K562 (cell line): ENCODE data around the gene NEDD4L. TPM values are rescaled to one million over a fixed set of nuclear protein-coding genes. Genes with fewer than 3 reads are reported as not detected.

ENCODE experiments used
- ERF ChIP-seq: fragments of 450-650 bp; formaldehyde crosslinking; IDR thresholded peaks from 2 replicates; pipeline ENCODE4 v1.4.0; 2020; ENCODE audit warnings: mild to moderate bottlenecking, mixed read lengths
- KAT7 ChIP-seq: sonication (generic); formaldehyde crosslinking; IDR thresholded peaks from 2 replicates; pipeline ENCODE4 v1.8.0; 2022; ENCODE audit warnings: missing genetic modification reagents, mild to moderate bottlenecking, borderline replicate concordance
- MXI1 ChIP-seq: IDR thresholded peaks from 2 replicates; pipeline ENCODE4 v1.6.1; 2011; ENCODE audit warnings: low read depth, mild to moderate bottlenecking, improper control_type of control experiment, low read length
- MYC ChIP-seq, 2 experiments: fragments of 250-450 bp in 1 of 2; sonication (Bioruptor Pico) in 1 of 2; IDR thresholded peaks; 2 replicates each; pipeline versions ENCODE4 v1.5.1 to v1.6.1; 2012 to 2021; ENCODE audit warnings: low read depth in 2 of 2, borderline replicate concordance in 1 of 2, improper control_type of control experiment in 1 of 2, low read length in 1 of 2, mild to moderate bottlenecking in 1 of 2, moderate library complexity in 1 of 2
- NCOA6 ChIP-seq: fragments of 450-650 bp; IDR thresholded peaks from 2 replicates; pipeline ENCODE4 v1.6.1; 2017; ENCODE audit warnings: mild to moderate bottlenecking
- PKNOX1 ChIP-seq: fragments of 450-650 bp; IDR thresholded peaks from 2 replicates; pipeline ENCODE4 v1.6.1; 2016
- RAD51 ChIP-seq: fragments of 450-650 bp; IDR thresholded peaks from 2 replicates; pipeline ENCODE4 v1.7.1; 2016; ENCODE audit warnings: low read depth, mild to moderate bottlenecking, borderline replicate concordance
- RBM39 ChIP-seq: fragments of 200-400 bp; formaldehyde crosslinking; optimal IDR thresholded peaks from 2 replicates; pipeline ENCODE3; 2018; ENCODE audit warnings: low read depth, low read length
- RERE ChIP-seq: sonication (generic); formaldehyde crosslinking; IDR thresholded peaks from 2 replicates; pipeline ENCODE4 v1.8.0; 2023; ENCODE audit warnings: missing genetic modification reagents, mild to moderate bottlenecking, borderline replicate concordance
- SOX6 ChIP-seq: fragments of 450-650 bp; IDR thresholded peaks from 2 replicates; pipeline ENCODE4 v1.6.1; 2014; ENCODE audit warnings: mild to moderate bottlenecking
- TAF9B ChIP-seq: fragments of 450-650 bp; IDR thresholded peaks from 2 replicates; pipeline ENCODE4 v1.6.1; 2018; ENCODE audit warnings: mild to moderate bottlenecking; ENCODE audit not compliant: partially characterized antibody
- ZBTB26 ChIP-seq: fragments of 450-650 bp; formaldehyde crosslinking; IDR thresholded peaks from 2 replicates; pipeline ENCODE4 v1.4.0; 2022; ENCODE audit warnings: missing genetic modification characterization
- ZBTB33 ChIP-seq: sonication (generic); formaldehyde crosslinking; IDR thresholded peaks from 2 replicates; pipeline ENCODE4 v1.8.1; 2023; ENCODE audit warnings: mild to moderate bottlenecking, missing genetic modification reagents
- ZNF511 ChIP-seq: sonication (generic); formaldehyde crosslinking; IDR thresholded peaks from 2 replicates; pipeline ENCODE4 v1.8.0; 2022; ENCODE audit warnings: mild to moderate bottlenecking, missing genetic modification reagents
- polyA plus RNA-seq, 8 experiments: library from polyadenylated mRNA; depleted of rRNA in 4 of 8; stranded (reverse) in 5 of 8; unstranded in 3 of 8; fragments of >200 nt; fragmentation: Nextera tagmentation in 2 of 8; fragmentation: Illumina TruSeq in 1 of 8; extraction: Ambion mirVana in 2 of 8; extraction: Trizol in 1 of 8; gene quantifications; 2 replicates each; pipeline versions ENCODE4 v1.2.1 to v1.2.3, GENCODE V29; 2011 to 2014; ENCODE audit warnings: inconsistent platforms in 1 of 8, missing spikeins in 1 of 8
- total RNA-seq, 7 experiments: library from RNA; depleted of rRNA in 6 of 7; stranded (reverse); fragments of >200 nt in 6 of 7; fragmentation: Illumina TruSeq in 2 of 7; extraction: Trizol in 2 of 7; gene quantifications; 2 replicates each; pipeline versions ENCODE4 v1.2.1 to v1.2.3, GENCODE V29; 2011 to 2021; ENCODE audit warnings: low replicate concordance in 1 of 7

Gene NEDD4L
- total and polyA plus RNA-seq, 9 of the 15 experiments (the other 6 are each of a cell fraction or from before 2014, with no cell fraction given): 8.1 to 33.4 (median 19.9) TPM

- TF ChIP-seq RERE (CRISPR knock-in tag): no peak
- TF ChIP-seq RBM39: no peak
- TF ChIP-seq KAT7: no peak
- peak; percentile 26; the same call in 1 of the 2 replicates for TF ChIP-seq MYC (IDR thresholded peaks at IDR 0.05; ENCODE audit: low read depth, low read length)
- TF ChIP-seq MYC (CRISPR knock-in tag; IDR thresholded peaks at IDR 0.05; ENCODE audit: borderline replicate concordance, low read depth): no peak
- no peak for TF ChIP-seq ERF (CRISPR knock-in tag)
- no peak for TF ChIP-seq ZNF511 (CRISPR knock-in tag)
- no peak for TF ChIP-seq ZBTB33 (CRISPR knock-in tag)
- no peak for TF ChIP-seq NCOA6
- no peak for TF ChIP-seq PKNOX1
- no peak for TF ChIP-seq ZBTB26 (CRISPR knock-in tag)
- TF ChIP-seq RAD51: no peak
- peak; percentile 76 for TF ChIP-seq SOX6
- TF ChIP-seq MXI1: no peak
- peak; percentile 17 for TF ChIP-seq TAF9B
Observed at GRCh38 chr18:58078889-58079573, 35.0 kb downstream of the NEDD4L start (continued).
